K562 (cell line): Measurements from ENCODE around the gene PIKFYVE. TPM values are rescaled to one million over a fixed set of nuclear protein-coding genes. Genes with fewer than 3 reads are reported as not detected.
"Not testable (repeated sequence)": the region's sequence is repeated elsewhere in the genome, so short reads cannot be mapped to it uniquely, and the experiment has no call there.

Experiments
- ATF1 ChIP-seq, 2 experiments: fragments of 450-650 bp in 1 of 2; IDR thresholded peaks; 2 replicates each; pipeline ENCODE4 v1.6.1; 2016; ENCODE audit warnings: missing compliant biosample characterization in 1 of 2, missing genetic modification characterization in 1 of 2
- CXXC5 ChIP-seq: fragments of 250-450 bp; sonication (Bioruptor Pico); IDR thresholded peaks from 2 replicates; pipeline ENCODE4 v1.8.0; 2022; ENCODE audit warnings: inconsistent platforms, mild to moderate bottlenecking, moderate library complexity
- polyA plus RNA-seq, 8 experiments: library from polyadenylated mRNA; depleted of rRNA in 4 of 8; stranded (reverse) in 5 of 8; unstranded in 3 of 8; fragments of >200 nt; fragmentation: Nextera tagmentation in 2 of 8; fragmentation: Illumina TruSeq in 1 of 8; extraction: Ambion mirVana in 2 of 8; extraction: Trizol in 1 of 8; gene quantifications; 2 replicates each; pipeline versions ENCODE4 v1.2.1 to v1.2.3, GENCODE V29; 2011 to 2014; ENCODE audit warnings: inconsistent platforms in 1 of 8, missing spikeins in 1 of 8
- total RNA-seq, 7 experiments: library from RNA; depleted of rRNA in 6 of 7; stranded (reverse); fragments of >200 nt in 6 of 7; fragmentation: Illumina TruSeq in 2 of 7; extraction: Trizol in 2 of 7; gene quantifications; 2 replicates each; pipeline versions ENCODE4 v1.2.1 to v1.2.3, GENCODE V29; 2011 to 2021; ENCODE audit warnings: low replicate concordance in 1 of 7
- TF ChIP-seq, protein P1 (sequence below): fragments of 450-650 bp; conservative IDR thresholded peaks from 2 replicates; pipeline ENCODE4 v1.6.1; 2016; ENCODE audit warnings: missing genetic modification characterization, low read depth, mild to moderate bottlenecking, missing compliant biosample characterization, moderate library complexity
- TF ChIP-seq, protein P2 (sequence below): fragments of 450-650 bp; IDR thresholded peaks from 2 replicates; pipeline ENCODE4 v1.6.1; 2017; ENCODE audit warnings: antibody characterized with exemption, mild to moderate bottlenecking

PIKFYVE gene
- total and polyA plus RNA-seq, 9 of the 15 experiments (the other 6 are each of a cell fraction or from before 2014, with no cell fraction given) = 3.6 to 25.6 (median 16.7) TPM

DNA sequence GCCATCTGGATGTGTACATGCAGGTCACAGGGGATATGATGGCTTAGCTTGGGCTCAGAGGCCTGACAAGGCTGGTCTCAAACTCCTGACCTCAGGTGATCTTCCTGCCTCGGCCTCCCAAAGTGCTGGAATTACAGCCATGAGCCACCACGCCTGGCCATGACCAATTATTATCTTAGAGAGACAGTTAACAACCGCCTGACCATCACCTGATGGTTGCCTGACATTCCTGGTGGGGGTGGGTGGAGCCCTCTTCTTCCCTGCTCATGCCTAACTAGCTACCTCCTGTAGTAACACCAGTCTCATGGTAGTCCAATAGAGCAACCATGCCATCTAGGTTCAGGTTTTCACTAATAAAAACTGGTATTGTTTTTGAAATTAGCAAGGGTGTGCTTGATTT, 44.2 kb upstream of the PIKFYVE start (continued):
- TF ChIP-seq, protein P1, sequence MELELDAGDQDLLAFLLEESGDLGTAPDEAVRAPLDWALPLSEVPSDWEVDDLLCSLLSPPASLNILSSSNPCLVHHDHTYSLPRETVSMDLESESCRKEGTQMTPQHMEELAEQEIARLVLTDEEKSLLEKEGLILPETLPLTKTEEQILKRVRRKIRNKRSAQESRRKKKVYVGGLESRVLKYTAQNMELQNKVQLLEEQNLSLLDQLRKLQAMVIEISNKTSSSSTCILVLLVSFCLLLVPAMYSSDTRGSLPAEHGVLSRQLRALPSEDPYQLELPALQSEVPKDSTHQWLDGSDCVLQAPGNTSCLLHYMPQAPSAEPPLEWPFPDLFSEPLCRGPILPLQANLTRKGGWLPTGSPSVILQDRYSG (tag) = 0 out of 2 replicates have a peak, but pooled peaks have one; percentile 16
- peak; percentile 34; the same call in 1 of the 2 replicates for TF ChIP-seq CXXC5 (CRISPR knock-in tag)
- TF ChIP-seq, protein P2, sequence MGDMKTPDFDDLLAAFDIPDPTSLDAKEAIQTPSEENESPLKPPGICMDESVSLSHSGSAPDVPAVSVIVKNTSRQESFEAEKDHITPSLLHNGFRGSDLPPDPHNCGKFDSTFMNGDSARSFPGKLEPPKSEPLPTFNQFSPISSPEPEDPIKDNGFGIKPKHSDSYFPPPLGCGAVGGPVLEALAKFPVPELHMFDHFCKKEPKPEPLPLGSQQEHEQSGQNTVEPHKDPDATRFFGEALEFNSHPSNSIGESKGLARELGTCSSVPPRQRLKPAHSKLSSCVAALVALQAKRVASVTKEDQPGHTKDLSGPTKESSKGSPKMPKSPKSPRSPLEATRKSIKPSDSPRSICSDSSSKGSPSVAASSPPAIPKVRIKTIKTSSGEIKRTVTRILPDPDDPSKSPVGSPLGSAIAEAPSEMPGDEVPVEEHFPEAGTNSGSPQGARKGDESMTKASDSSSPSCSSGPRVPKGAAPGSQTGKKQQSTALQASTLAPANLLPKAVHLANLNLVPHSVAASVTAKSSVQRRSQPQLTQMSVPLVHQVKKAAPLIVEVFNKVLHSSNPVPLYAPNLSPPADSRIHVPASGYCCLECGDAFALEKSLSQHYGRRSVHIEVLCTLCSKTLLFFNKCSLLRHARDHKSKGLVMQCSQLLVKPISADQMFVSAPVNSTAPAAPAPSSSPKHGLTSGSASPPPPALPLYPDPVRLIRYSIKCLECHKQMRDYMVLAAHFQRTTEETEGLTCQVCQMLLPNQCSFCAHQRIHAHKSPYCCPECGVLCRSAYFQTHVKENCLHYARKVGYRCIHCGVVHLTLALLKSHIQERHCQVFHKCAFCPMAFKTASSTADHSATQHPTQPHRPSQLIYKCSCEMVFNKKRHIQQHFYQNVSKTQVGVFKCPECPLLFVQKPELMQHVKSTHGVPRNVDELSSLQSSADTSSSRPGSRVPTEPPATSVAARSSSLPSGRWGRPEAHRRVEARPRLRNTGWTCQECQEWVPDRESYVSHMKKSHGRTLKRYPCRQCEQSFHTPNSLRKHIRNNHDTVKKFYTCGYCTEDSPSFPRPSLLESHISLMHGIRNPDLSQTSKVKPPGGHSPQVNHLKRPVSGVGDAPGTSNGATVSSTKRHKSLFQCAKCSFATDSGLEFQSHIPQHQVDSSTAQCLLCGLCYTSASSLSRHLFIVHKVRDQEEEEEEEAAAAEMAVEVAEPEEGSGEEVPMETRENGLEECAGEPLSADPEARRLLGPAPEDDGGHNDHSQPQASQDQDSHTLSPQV = peak; percentile 71
- TF ChIP-seq ATF1 (CRISPR knock-in tag; IDR thresholded peaks at IDR 0.05) = not testable (repeated sequence)
- TF ChIP-seq ATF1 (tag; IDR thresholded peaks at IDR 0.05) = 0 out of 2 replicates have a peak, but pooled peaks have one; percentile 21
